Keratinocyte (primary cell): ENCODE results near the gene DOK5. TPM values are rescaled to one million over a fixed set of nuclear protein-coding genes. Genes with fewer than 3 reads are reported as not detected.

Experiments used
- DNase-seq: peaks from one replicate; pipeline ENCODE4 v3.0.0-alpha.2; 2011; ENCODE audit warnings: low read depth, missing footprints, low spot score
- FAIRE-seq: peaks from 2 replicates; lab custom pipeline; 2011; peaks lifted over from hg19 to GRCh38; lab: Jason Lieb, UNC
- H2AFZ ChIP-seq: 2 replicates; pipeline ENCODE4 v1.6.0; 2012; ENCODE audit warnings: low read length, control low read depth, inconsistent platforms; ENCODE audit not compliant: control insufficient read depth
- H3K27ac ChIP-seq: 2 replicates; pipeline ENCODE4 v1.5.1; 2011; ENCODE audit warnings: low read length; ENCODE audit not compliant: control insufficient read depth, insufficient read depth
- H3K27me3 ChIP-seq: 3 replicates; pipeline ENCODE4 v1.6.0; 2011; ENCODE audit warnings: low read length; ENCODE audit not compliant: control insufficient read depth, insufficient read depth; ENCODE audit errors: extremely low read depth
- H3K36me3 ChIP-seq, 2 experiments: 2 replicates in 1 of 2; 3 replicates in 1 of 2; pipeline ENCODE4 v1.5.1; 2011; ENCODE audit warnings: low read length in 2 of 2, mild to moderate bottlenecking in 1 of 2; ENCODE audit not compliant: control insufficient read depth in 2 of 2, insufficient read depth in 2 of 2; ENCODE audit errors: extremely low read depth in 1 of 2
- H3K4me1 ChIP-seq: 3 replicates; pipeline ENCODE4 v1.5.1; 2011; ENCODE audit warnings: low read length; ENCODE audit not compliant: control insufficient read depth, insufficient read depth; ENCODE audit errors: extremely low read depth
- H3K4me2 ChIP-seq: 3 replicates; pipeline ENCODE4 v1.6.0; 2011; ENCODE audit warnings: low read depth, low read length; ENCODE audit not compliant: control insufficient read depth, insufficient read depth; ENCODE audit errors: extremely low read depth
- H3K4me3 ChIP-seq, 3 experiments: fragments of 200-600 bp in 1 of 3; sonication (generic) in 1 of 3; 2 replicates in 2 of 3; 3 replicates in 1 of 3; pipeline ENCODE4 v1.5.1; 2011 to 2016; ENCODE audit warnings: low read length in 3 of 3, mild to moderate bottlenecking in 3 of 3, control low read depth in 2 of 3, inconsistent platforms in 1 of 3, low read depth in 1 of 3, mixed read lengths in 1 of 3, mixed run types in 1 of 3, moderate library complexity in 1 of 3; ENCODE audit not compliant: control insufficient read depth in 2 of 3, insufficient read depth in 2 of 3; ENCODE audit errors: extremely low read depth in 1 of 3
- H3K79me2 ChIP-seq: 2 replicates; pipeline ENCODE4 v1.6.0; 2012; ENCODE audit warnings: low read length; ENCODE audit not compliant: control insufficient read depth, insufficient read depth
- H3K9ac ChIP-seq: 3 replicates; pipeline ENCODE4 v1.6.0; 2011; ENCODE audit warnings: low read length; ENCODE audit not compliant: control insufficient read depth, insufficient read depth; ENCODE audit errors: extremely low read depth
- H3K9me1 ChIP-seq: 3 replicates; pipeline ENCODE4 v1.6.0; 2011; ENCODE audit warnings: low read length; ENCODE audit not compliant: control insufficient read depth, insufficient read depth; ENCODE audit errors: extremely low read depth
- H3K9me3 ChIP-seq: 2 replicates; pipeline ENCODE4 v1.5.1; 2012; ENCODE audit warnings: low read depth, low read length; ENCODE audit not compliant: control insufficient read depth
- H4K20me1 ChIP-seq: 3 replicates; pipeline ENCODE4 v1.6.0; 2011; ENCODE audit warnings: low read length; ENCODE audit not compliant: control insufficient read depth, insufficient read depth; ENCODE audit errors: extremely low read depth
- EZH2 ChIP-seq: IDR thresholded peaks from one replicate; pipeline ENCODE4 v1.6.1; 2012; ENCODE audit warnings: inconsistent platforms, mild to moderate bottlenecking, low read length, moderate library complexity
- dilution Hi-C: fragments of 300-500 bp; cut with MboI; formaldehyde crosslinking; loops from one replicate; pipeline ENCODE4 v1.7.0; 2020; ENCODE audit warnings: low sequenced_read_pairs; ENCODE audit not compliant: extremely low pct_ligation_motif_present
- polyA plus RNA-seq, 5 experiments: library from polyadenylated mRNA; depleted of rRNA in 3 of 5; stranded (reverse) in 3 of 5; stranded (forward) in 1 of 5; unstranded in 1 of 5; fragments of >200 nt; gene quantifications; 1 replicate in 1 of 5; 2 replicates in 3 of 5; 3 replicates in 1 of 5; pipeline versions ENCODE4 v1.2.1 to v1.2.3, GENCODE V29; 2011 to 2012; ENCODE audit warnings: missing spikeins in 2 of 5, low read depth in 1 of 5, low replicate concordance in 1 of 5
- TF ChIP-seq, protein P1 (sequence below), 3 experiments: IDR thresholded peaks in 1 of 3; conservative IDR thresholded peaks in 1 of 3; optimal IDR thresholded peaks in 1 of 3; 2 replicates in 2 of 3; 3 replicates in 1 of 3; pipeline versions ENCODE3 to v1.5.1; 2011; ENCODE audit warnings: low read length in 3 of 3, mild to moderate bottlenecking in 3 of 3, moderate library complexity in 2 of 3, control low read depth in 1 of 3, inconsistent platforms in 1 of 3; ENCODE audit not compliant: insufficient read depth in 2 of 3; ENCODE audit errors: extremely low read depth in 1 of 3

DOK5 gene
- polyA plus RNA-seq, 1 donor (not counting 4 experiments of a cell fraction or from before 2014, with no cell fraction given): not detected

DNA sequence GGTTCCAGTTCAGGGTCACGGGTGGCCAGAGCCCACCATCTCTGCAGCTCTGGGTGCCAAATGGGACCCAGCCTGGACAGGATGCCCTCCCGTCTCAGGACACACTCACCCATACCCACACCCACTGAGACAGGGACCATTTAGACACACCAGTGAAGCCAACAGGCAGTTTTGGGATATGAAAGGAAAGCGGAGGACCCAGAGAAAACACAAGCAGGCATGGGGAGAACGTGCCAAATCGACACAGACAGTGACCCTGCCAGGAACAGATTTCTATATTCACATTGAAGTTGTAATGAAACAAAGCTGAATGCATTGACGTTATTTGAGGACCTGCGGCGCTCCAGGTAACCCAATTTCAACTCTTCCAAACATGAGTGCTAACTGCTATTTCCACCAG lies 164.5 kb downstream of the DOK5 start:
- H3K4me1 ChIP-seq: no peaks in the 10 kb centered on the region
- H3K27ac ChIP-seq: no peak overlapping the region
- TF ChIP-seq EZH2: no peak
- TF ChIP-seq, protein P1, sequence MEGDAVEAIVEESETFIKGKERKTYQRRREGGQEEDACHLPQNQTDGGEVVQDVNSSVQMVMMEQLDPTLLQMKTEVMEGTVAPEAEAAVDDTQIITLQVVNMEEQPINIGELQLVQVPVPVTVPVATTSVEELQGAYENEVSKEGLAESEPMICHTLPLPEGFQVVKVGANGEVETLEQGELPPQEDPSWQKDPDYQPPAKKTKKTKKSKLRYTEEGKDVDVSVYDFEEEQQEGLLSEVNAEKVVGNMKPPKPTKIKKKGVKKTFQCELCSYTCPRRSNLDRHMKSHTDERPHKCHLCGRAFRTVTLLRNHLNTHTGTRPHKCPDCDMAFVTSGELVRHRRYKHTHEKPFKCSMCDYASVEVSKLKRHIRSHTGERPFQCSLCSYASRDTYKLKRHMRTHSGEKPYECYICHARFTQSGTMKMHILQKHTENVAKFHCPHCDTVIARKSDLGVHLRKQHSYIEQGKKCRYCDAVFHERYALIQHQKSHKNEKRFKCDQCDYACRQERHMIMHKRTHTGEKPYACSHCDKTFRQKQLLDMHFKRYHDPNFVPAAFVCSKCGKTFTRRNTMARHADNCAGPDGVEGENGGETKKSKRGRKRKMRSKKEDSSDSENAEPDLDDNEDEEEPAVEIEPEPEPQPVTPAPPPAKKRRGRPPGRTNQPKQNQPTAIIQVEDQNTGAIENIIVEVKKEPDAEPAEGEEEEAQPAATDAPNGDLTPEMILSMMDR (optimal IDR thresholded peaks at IDR 0.05 in 1 of 3, IDR thresholded peaks at IDR 0.05 in 1 of 3, conservative IDR thresholded peaks at IDR 0.05 in 1 of 3; ENCODE audit: extremely low read depth in 1 of 3, insufficient read depth in 2 of 3, low read length in 3 of 3): no peak
- H2AFZ ChIP-seq: no peak overlapping the region
- FAIRE-seq (no peak), DNase-seq (no peak)
- H3K9me3 ChIP-seq: no peaks in the 10 kb centered on the region
- H3K36me3 ChIP-seq: no peaks in the 10 kb centered on the region
- dilution Hi-C loops: no loop called here
- no peaks in the 10 kb centered on the region for H3K27me3 ChIP-seq
- H3K9ac ChIP-seq: no peak overlapping the region
- H3K79me2 ChIP-seq: no peaks in the 10 kb centered on the region
- no peak overlapping the region for H3K4me3 ChIP-seq
- H4K20me1 ChIP-seq: no peaks in the 10 kb centered on the region
- H3K9me1 ChIP-seq: no peaks in the 10 kb centered on the region
- H3K4me2 ChIP-seq: no peak overlapping the region

DNA sequence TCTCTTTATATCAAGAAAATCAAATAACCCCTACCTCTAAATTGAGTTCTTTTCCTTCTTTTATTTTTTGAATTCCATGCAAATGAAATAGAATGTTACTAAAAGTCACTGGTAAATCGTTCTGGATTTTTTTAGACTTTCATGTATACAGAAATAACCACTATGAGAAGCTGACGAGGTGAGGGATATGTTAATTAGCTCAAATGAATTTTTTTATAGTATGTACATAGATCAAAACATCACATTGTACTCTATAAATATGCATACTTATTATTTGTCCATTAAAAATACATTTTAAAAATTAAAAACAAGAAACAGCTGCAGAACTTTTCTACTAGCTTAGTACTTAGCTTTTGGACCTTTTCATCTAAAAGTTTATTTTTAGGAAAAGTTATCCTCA lies 165.4 kb downstream of the DOK5 start:
- Histone ChIP-seq H3K27me3 (no peaks in the 10 kb centered on the region), H3K9me1 (no peaks in the 10 kb centered on the region), H3K9ac (no peak overlapping the region), H3K4me1 (no peaks in the 10 kb centered on the region), H3K36me3 (no peaks in the 10 kb centered on the region), H3K9me3 (no peaks in the 10 kb centered on the region), H3K79me2 (no peaks in the 10 kb centered on the region), H3K4me2 (no peak overlapping the region), H4K20me1 (no peaks in the 10 kb centered on the region), H3K4me3 (no peak overlapping the region), H2AFZ (no peak overlapping the region), H3K27ac (no peak overlapping the region)
- DNase-seq (no peak), FAIRE-seq (no peak)
- TF ChIP-seq, protein P1 (optimal IDR thresholded peaks at IDR 0.05 in 1 of 3, IDR thresholded peaks at IDR 0.05 in 1 of 3, conservative IDR thresholded peaks at IDR 0.05 in 1 of 3; ENCODE audit: extremely low read depth in 1 of 3, insufficient read depth in 2 of 3, low read length in 3 of 3): no peak
- no peak for TF ChIP-seq EZH2
- dilution Hi-C loops: no loop called here
